Panc1 (cell line): ENCODE data around the gene BYSL.

Experiments
- CTCF ChIP-seq: fragments of 450-650 bp; IDR thresholded peaks from 2 replicates; pipeline ENCODE4 v1.5.1; 2017; ENCODE audit warnings: mild to moderate bottlenecking
- POLR2AphosphoS5 ChIP-seq: IDR thresholded peaks from 2 replicates; pipeline ENCODE4 v1.6.1; 2012; ENCODE audit warnings: mild to moderate bottlenecking, low read depth, low read length, moderate library complexity
- REST ChIP-seq, 2 experiments: IDR thresholded peaks; 2 replicates each; pipeline ENCODE4 v1.6.1; 2011 to 2012; ENCODE audit warnings: low read depth in 2 of 2, control low read depth in 1 of 2, low read length in 1 of 2, mild to moderate bottlenecking in 1 of 2, moderate library complexity in 1 of 2; ENCODE audit not compliant: insufficient read depth in 1 of 2
- SIN3A ChIP-seq: IDR thresholded peaks from 2 replicates; pipeline ENCODE4 v1.6.1; 2012; ENCODE audit warnings: low read depth, mild to moderate bottlenecking, low read length, moderate library complexity, borderline replicate concordance; ENCODE audit not compliant: insufficient read depth
- TCF7L2 ChIP-seq: IDR thresholded peaks from 2 replicates; pipeline ENCODE4 v1.6.1; 2011; ENCODE audit warnings: mild to moderate bottlenecking, low read depth, low read length, inconsistent platforms

DNA sequence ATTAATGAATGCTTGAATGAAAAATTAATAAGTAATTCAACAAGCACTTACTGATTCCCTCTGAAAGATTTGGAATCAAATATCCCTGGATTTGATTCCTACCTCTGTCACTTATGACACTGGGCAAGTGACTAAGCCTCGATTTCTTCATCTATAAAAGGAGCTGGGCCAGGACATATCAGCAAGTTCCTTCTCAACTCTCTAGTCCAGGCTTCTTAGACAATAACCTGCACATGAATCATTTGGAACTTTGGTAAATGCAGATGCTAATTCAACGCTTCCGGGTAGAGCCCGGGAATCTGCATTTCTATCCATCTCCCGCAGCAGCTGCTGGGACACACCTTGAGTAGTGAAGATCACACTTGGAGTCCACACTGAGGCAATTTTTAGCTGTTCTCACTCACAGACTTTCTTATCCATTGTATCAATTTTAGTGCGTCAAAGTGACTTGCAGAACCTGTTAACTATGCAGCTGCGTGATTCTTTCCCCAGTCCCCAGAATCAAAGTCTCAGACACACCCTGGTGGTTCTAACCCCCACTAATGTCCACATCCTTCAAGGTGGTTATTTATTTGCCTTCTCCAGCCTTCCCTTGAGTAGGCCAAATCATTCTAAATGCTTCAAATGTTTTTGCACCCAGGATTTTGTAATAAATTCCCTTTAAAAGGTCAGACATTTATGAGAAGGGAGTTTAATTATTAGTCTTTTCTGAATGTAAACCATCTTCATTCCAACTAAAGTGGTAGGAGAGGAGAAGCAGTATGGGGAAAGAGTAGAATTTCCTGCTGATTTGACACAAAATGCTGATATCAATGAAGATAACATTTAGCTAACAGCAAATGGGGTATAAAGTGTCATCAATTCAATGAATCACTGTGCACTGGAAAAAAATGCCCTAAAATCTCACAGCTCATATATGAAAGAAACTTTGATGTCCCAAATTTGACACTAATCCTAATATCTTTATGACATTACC lies 46.3 kb downstream of the BYSL start:
- TF ChIP-seq CTCF (no peak), REST (IDR thresholded peaks at IDR 0.05; ENCODE audit: insufficient read depth in 1 of 2, low read depth in 2 of 2, low read length in 1 of 2) (no peak), POLR2AphosphoS5 (no peak), TCF7L2 (no peak), SIN3A (no peak)
